WTC11 (cell line): ENCODE data around the gene AQP3. TPM values are rescaled to one million over a fixed set of nuclear protein-coding genes. Genes with fewer than 3 reads are reported as not detected.

Experiments used
- ATAC-seq: fragments of 200-7000 bp; cut with Tn5 transposase; 2 replicates; pipeline ENCODE4 v1.10.0; 2021; ENCODE audit warnings: mild to moderate bottlenecking, moderate library complexity
- CTCF ChIA-PET: fragments of 300-600 bp; sonication (Branson Sonifier 250); formaldehyde crosslinking; loops from one replicate; lab custom pipeline; 2021; ENCODE audit warnings: antibody characterized with exemption; lab: Charles Lee
- POLR2A ChIA-PET: fragments of 350-600 bp; sonication (Branson Sonifier 250); formaldehyde crosslinking; loops from one replicate; lab custom pipeline; 2021; ENCODE audit warnings: antibody characterized with exemption; lab: Charles Lee
- DNase-seq: peaks from one replicate; pipeline ENCODE4 v3.0.0; 2021; ENCODE audit warnings: low spot score
- H3K27ac Mint-ChIP-seq: 2 replicates; pipeline ENCODE4 v1.8.0; 2021; ENCODE audit warnings: mixed read lengths
- H3K27me3 Mint-ChIP-seq: 2 replicates; pipeline ENCODE4 v1.8.0; 2021; ENCODE audit warnings: low read depth, mild to moderate bottlenecking, moderate library complexity, mixed read lengths
- H3K36me3 Mint-ChIP-seq: 2 replicates; pipeline ENCODE4 v1.8.0; 2021; ENCODE audit warnings: mixed read lengths
- H3K4me1 Mint-ChIP-seq: 2 replicates; pipeline ENCODE4 v1.8.0; 2022; ENCODE audit warnings: mixed read lengths
- H3K4me3 Mint-ChIP-seq: 2 replicates; pipeline ENCODE4 v1.8.0; 2021; ENCODE audit warnings: mild to moderate bottlenecking, moderate library complexity, mixed read lengths
- H3K9me3 Mint-ChIP-seq: 2 replicates; pipeline ENCODE4 v1.8.0; 2021; ENCODE audit warnings: mixed read lengths
- ATF3 ChIP-seq: sonication (generic); formaldehyde crosslinking; conservative IDR thresholded peaks from 2 replicates; pipeline ENCODE4 v1.8.1; 2022; ENCODE audit warnings: mild to moderate bottlenecking, missing genetic modification reagents
- EMX1 ChIP-seq: fragments of 250-450 bp; sonication (Bioruptor Pico); IDR thresholded peaks from 2 replicates; pipeline ENCODE4 v1.8.0; 2021; ENCODE audit warnings: mild to moderate bottlenecking
- FOXK1 ChIP-seq: sonication (generic); formaldehyde crosslinking; IDR thresholded peaks from 2 replicates; pipeline ENCODE4 v1.8.0; 2022; ENCODE audit warnings: mild to moderate bottlenecking, moderate library complexity, missing genetic modification reagents
- FOXP1 ChIP-seq: sonication (generic); formaldehyde crosslinking; IDR thresholded peaks from 2 replicates; pipeline ENCODE4 v1.8.0; 2022; ENCODE audit warnings: missing genetic modification reagents, mild to moderate bottlenecking, moderate library complexity, borderline replicate concordance
- FOXP4 ChIP-seq: sonication (generic); formaldehyde crosslinking; IDR thresholded peaks from 2 replicates; pipeline ENCODE4 v1.8.0; 2022; ENCODE audit warnings: mild to moderate bottlenecking, missing genetic modification reagents
- NFATC4 ChIP-seq: fragments of 250-450 bp; sonication (Bioruptor Pico); IDR thresholded peaks from 2 replicates; pipeline ENCODE4 v1.9.0; 2021; ENCODE audit warnings: mild to moderate bottlenecking
- NR2C2 ChIP-seq: sonication (generic); formaldehyde crosslinking; IDR thresholded peaks from 2 replicates; pipeline ENCODE4 v1.8.0; 2022; ENCODE audit warnings: mild to moderate bottlenecking, missing genetic modification reagents
- NR3C1 ChIP-seq: sonication (generic); formaldehyde crosslinking; conservative IDR thresholded peaks from 2 replicates; pipeline ENCODE4 v1.8.1; 2023; ENCODE audit warnings: low read depth, mild to moderate bottlenecking, missing genetic modification reagents
- RELA ChIP-seq: sonication (generic); formaldehyde crosslinking; IDR thresholded peaks from 2 replicates; pipeline ENCODE4 v1.8.1; 2022; ENCODE audit warnings: missing genetic modification reagents, mild to moderate bottlenecking, borderline replicate concordance
- RORB ChIP-seq: fragments of 250-450 bp; sonication (Bioruptor Pico); IDR thresholded peaks from 2 replicates; pipeline ENCODE4 v1.9.0; 2021; ENCODE audit warnings: mild to moderate bottlenecking
- TP53 ChIP-seq: sonication (generic); formaldehyde crosslinking; IDR thresholded peaks from 2 replicates; pipeline ENCODE4 v1.8.1; 2023; ENCODE audit warnings: mild to moderate bottlenecking, missing genetic modification reagents
- USF1 ChIP-seq: sonication (generic); formaldehyde crosslinking; IDR thresholded peaks from 2 replicates; pipeline ENCODE4 v1.8.0; 2022; ENCODE audit warnings: mild to moderate bottlenecking, missing genetic modification reagents
- ZBTB21 ChIP-seq: sonication (generic); formaldehyde crosslinking; IDR thresholded peaks from 2 replicates; pipeline ENCODE4 v1.8.1; 2023; ENCODE audit warnings: mild to moderate bottlenecking, missing genetic modification reagents, borderline replicate concordance
- ZNF317 ChIP-seq: sonication (generic); formaldehyde crosslinking; IDR thresholded peaks from 2 replicates; pipeline ENCODE4 v1.8.1; 2023; ENCODE audit warnings: low read depth, mild to moderate bottlenecking, moderate library complexity, missing genetic modification reagents, borderline replicate concordance
- total RNA-seq: library from RNA; stranded (reverse); gene quantifications from 3 replicates; pipeline ENCODE4 v1.2.3, GENCODE V29; 2021
- TF ChIP-seq, protein P1 (sequence below): sonication (generic); formaldehyde crosslinking; IDR thresholded peaks from 2 replicates; pipeline ENCODE4 v1.8.1; 2023; ENCODE audit warnings: mild to moderate bottlenecking, missing genetic modification reagents, borderline replicate concordance
- TF ChIP-seq, protein P2 (sequence below): fragments of 250-450 bp; sonication (Bioruptor Pico); IDR thresholded peaks from 2 replicates; pipeline ENCODE4 v1.9.0; 2021; ENCODE audit warnings: mild to moderate bottlenecking, borderline replicate concordance
- TF ChIP-seq, protein P3 (sequence below): sonication (generic); formaldehyde crosslinking; IDR thresholded peaks from 2 replicates; pipeline ENCODE4 v1.8.1; 2023; ENCODE audit warnings: mild to moderate bottlenecking, missing genetic modification reagents
- TF ChIP-seq, protein P4 (sequence below): sonication (generic); formaldehyde crosslinking; IDR thresholded peaks from 2 replicates; pipeline ENCODE4 v1.8.0; 2022; ENCODE audit warnings: mild to moderate bottlenecking, missing genetic modification reagents

Gene AQP3
- total RNA-seq, 1 experiment from 2014 or later = 3.0 TPM

DNA sequence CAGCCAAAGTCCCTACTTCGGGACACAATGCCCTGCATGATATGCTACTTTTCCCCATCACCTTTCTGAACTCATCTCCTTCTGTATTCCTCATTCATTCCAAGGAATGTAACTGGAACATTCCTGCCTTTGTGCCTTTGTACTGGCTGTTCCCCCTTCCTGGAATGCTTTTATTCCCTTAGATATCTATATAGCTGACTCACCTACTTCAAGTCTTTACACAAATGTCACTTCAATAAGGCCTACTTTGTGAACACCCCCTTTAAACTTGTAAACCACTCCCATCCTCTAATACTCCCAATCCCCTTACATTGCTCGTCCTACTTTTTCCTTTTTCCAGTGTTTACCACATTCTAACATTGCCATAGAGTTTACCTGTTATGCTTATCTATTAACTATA lies 24.0 kb upstream of the AQP3 start:
- Mint-ChIP-seq H3K27me3 (no peaks in the 10 kb centered on the region), H3K4me1 (peaks cover 10% of the 10 kb centered on the region; the same call in 1 of the 2 replicates), H3K4me3 (no peak overlapping the region), H3K27ac (no peak overlapping the region), H3K36me3 (peaks cover 40% of the 10 kb centered on the region), H3K9me3 (no peaks in the 10 kb centered on the region)
- TF ChIP-seq FOXK1 (CRISPR knock-in tag) (no peak), EMX1 (no peak), RELA (CRISPR knock-in tag) (no peak), RORB (CRISPR knock-in tag) (no peak), NFATC4 (CRISPR knock-in tag) (no peak), ZNF317 (CRISPR knock-in tag) (no peak), FOXP1 (CRISPR knock-in tag) (no peak), NR3C1 (CRISPR knock-in tag) (no peak), TP53 (CRISPR knock-in tag) (no peak), ZBTB21 (no peak), USF1 (CRISPR knock-in tag) (no peak), FOXP4 (CRISPR knock-in tag) (no peak), ATF3 (CRISPR knock-in tag) (no peak), NR2C2 (no peak)
- TF ChIP-seq, protein P1, sequence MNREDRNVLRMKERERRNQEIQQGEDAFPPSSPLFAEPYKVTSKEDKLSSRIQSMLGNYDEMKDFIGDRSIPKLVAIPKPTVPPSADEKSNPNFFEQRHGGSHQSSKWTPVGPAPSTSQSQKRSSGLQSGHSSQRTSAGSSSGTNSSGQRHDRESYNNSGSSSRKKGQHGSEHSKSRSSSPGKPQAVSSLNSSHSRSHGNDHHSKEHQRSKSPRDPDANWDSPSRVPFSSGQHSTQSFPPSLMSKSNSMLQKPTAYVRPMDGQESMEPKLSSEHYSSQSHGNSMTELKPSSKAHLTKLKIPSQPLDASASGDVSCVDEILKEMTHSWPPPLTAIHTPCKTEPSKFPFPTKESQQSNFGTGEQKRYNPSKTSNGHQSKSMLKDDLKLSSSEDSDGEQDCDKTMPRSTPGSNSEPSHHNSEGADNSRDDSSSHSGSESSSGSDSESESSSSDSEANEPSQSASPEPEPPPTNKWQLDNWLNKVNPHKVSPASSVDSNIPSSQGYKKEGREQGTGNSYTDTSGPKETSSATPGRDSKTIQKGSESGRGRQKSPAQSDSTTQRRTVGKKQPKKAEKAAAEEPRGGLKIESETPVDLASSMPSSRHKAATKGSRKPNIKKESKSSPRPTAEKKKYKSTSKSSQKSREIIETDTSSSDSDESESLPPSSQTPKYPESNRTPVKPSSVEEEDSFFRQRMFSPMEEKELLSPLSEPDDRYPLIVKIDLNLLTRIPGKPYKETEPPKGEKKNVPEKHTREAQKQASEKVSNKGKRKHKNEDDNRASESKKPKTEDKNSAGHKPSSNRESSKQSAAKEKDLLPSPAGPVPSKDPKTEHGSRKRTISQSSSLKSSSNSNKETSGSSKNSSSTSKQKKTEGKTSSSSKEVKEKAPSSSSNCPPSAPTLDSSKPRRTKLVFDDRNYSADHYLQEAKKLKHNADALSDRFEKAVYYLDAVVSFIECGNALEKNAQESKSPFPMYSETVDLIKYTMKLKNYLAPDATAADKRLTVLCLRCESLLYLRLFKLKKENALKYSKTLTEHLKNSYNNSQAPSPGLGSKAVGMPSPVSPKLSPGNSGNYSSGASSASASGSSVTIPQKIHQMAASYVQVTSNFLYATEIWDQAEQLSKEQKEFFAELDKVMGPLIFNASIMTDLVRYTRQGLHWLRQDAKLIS = no peak
- TF ChIP-seq, protein P2, sequence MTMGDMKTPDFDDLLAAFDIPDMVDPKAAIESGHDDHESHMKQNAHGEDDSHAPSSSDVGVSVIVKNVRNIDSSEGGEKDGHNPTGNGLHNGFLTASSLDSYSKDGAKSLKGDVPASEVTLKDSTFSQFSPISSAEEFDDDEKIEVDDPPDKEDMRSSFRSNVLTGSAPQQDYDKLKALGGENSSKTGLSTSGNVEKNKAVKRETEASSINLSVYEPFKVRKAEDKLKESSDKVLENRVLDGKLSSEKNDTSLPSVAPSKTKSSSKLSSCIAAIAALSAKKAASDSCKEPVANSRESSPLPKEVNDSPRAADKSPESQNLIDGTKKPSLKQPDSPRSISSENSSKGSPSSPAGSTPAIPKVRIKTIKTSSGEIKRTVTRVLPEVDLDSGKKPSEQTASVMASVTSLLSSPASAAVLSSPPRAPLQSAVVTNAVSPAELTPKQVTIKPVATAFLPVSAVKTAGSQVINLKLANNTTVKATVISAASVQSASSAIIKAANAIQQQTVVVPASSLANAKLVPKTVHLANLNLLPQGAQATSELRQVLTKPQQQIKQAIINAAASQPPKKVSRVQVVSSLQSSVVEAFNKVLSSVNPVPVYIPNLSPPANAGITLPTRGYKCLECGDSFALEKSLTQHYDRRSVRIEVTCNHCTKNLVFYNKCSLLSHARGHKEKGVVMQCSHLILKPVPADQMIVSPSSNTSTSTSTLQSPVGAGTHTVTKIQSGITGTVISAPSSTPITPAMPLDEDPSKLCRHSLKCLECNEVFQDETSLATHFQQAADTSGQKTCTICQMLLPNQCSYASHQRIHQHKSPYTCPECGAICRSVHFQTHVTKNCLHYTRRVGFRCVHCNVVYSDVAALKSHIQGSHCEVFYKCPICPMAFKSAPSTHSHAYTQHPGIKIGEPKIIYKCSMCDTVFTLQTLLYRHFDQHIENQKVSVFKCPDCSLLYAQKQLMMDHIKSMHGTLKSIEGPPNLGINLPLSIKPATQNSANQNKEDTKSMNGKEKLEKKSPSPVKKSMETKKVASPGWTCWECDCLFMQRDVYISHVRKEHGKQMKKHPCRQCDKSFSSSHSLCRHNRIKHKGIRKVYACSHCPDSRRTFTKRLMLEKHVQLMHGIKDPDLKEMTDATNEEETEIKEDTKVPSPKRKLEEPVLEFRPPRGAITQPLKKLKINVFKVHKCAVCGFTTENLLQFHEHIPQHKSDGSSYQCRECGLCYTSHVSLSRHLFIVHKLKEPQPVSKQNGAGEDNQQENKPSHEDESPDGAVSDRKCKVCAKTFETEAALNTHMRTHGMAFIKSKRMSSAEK (CRISPR knock-in tag) = no peak
- TF ChIP-seq, protein P3, sequence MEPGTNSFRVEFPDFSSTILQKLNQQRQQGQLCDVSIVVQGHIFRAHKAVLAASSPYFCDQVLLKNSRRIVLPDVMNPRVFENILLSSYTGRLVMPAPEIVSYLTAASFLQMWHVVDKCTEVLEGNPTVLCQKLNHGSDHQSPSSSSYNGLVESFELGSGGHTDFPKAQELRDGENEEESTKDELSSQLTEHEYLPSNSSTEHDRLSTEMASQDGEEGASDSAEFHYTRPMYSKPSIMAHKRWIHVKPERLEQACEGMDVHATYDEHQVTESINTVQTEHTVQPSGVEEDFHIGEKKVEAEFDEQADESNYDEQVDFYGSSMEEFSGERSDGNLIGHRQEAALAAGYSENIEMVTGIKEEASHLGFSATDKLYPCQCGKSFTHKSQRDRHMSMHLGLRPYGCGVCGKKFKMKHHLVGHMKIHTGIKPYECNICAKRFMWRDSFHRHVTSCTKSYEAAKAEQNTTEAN (CRISPR knock-in tag) = no peak
- TF ChIP-seq, protein P4, sequence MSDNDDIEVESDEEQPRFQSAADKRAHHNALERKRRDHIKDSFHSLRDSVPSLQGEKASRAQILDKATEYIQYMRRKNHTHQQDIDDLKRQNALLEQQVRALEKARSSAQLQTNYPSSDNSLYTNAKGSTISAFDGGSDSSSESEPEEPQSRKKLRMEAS (CRISPR knock-in tag) = no peak
- DNase-seq = no peak
- ChIA-PET POLR2A (no interaction called here), CTCF (interaction anchor here (1.0 to 6.5 kb wide), 3 partner anchors 18 to 97 kb away, joined by 4 to 45 read pairs (median 8); no protein-coding TSS in a partner anchor)
- ATAC-seq = no peak
